GM21515 (cell line): ENCODE data around the gene ABR.
"Not testable (repeated sequence)": the region's sequence is repeated elsewhere in the genome, so short reads cannot be mapped to it uniquely, and the experiment has no call there.

Source experiments
- ATAC-seq: cut with Tn5 transposase; IDR thresholded peaks from one replicate; pipeline ENCODE4 v1.9.1; 2021; ENCODE audit not compliant: unreplicated experiment

Gene ABR

DNA sequence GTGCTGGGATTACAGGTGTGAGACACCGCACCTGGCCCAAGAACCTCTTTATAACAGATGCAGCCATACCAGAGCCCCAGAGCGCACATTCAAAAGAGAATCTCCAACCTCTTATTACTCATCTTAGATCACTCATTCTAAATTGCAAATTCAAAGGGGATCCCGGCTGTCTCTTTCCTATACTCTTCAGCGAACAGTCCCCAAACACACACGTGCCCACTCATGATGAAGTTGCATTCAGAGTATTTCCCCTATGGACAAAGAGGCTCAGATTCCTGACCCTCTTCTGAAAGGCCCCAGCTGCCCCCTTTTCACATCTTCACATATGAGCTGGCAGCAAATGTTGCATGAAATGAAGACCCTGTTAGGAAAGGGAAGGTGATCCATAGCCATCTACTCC lies 22.5 kb upstream of the ABR start:
- ATAC-seq = no peak

DNA sequence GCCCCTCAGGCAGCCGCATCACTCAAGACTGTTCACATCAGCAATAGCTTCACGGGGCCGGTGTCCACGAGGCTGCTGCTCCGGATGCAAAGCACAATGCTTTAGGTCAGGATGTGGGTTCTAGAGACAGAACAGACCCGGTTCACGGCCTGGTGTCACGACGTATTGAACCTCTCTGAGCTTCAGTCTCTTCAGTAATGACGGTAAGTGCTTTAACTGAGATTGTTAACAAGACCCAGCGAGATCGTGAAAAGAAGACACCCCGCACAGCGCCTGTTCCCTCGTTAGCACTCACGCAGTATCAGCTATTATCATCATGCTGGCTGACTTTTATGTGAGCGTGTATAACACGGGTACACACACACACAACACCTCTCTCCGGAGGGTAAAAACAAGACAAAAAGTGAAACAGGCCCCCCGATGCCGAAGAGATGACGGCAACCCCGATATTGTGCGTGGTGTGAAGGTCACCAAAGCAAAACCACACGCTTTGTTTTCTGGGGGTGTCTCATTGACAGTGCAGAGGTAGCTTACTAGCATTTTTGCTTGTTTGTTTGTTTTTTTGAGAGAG lies 21.4 kb upstream of the ABR start:
- no peak for ATAC-seq

DNA sequence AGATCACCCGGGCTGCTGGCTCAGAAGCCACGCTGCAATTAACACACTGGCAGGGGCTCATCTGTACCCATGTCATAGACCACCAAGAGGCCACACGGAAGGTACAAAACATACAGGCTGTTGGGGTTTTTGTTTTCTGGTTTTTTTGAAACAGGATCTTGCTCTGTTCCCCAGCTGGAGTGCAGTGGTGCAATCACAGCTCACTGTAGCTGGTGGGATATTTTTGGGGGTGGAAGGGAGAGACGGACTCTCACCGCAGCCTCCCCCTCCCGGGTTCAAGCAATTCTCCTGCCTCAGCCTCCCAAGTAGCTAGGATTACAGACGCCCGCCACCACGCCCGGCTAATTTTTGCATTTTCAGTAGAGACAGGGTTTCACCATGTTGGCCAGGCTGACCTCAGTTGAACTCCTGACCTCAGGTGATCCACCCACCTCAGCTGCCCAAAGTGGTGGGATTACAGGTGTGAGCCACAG lies 19.5 kb upstream of the ABR start:
- not testable (repeated sequence) for ATAC-seq

DNA sequence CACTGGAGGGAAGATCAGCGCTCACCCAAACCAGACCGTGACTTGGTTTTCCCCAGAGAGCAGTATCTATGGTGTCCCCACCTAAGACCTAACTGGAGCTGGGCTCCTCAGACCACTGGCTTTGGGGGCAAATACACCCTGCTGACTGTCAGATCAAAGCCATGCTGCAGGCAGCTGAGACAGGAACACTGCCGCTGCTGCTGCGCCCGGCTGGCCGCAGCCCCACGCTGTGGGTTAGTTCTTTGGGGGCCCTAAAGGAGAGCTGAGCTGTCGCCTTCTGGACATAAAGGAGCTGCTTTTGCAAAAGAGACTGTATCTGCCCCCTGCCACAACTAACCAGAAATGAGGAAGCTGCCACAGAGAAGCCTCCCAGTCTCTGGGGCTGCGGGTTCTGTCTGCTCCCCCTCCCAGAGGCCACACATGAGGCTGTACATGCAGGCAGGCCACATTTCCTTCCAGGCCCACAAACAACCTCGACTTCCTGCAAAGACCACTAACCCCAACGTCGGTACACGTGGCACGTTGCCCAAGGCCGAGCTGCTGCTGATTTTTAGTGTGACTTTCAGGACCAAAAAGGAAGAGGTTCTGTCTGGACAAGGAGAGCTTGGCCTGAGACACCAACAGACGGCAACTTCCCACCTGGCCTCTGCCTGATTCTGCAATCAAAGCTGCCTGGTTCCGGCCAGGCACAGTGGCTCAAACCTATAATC lies 18.2 kb upstream of the ABR start:
- ATAC-seq = peak; percentile 55

DNA sequence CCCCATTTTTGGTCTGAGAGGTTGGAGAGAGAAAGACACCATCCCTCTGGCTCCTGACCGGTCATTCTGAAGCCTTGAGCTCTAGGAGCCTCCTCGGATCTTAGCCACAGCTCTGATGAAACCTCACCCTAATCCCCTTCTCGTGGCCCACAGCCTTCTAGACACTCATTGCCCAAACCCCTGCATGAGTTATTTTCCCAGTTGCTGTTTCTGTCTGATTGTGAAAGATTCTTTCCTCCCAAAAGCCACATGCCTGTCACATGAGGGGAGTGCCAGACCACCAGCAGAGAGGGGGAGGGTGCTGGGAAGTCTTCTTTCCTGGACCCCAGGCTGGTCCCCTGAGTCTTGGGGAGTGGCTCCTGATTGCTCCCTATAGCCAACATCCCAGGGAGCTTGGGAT lies 17.6 kb upstream of the ABR start:
- ATAC-seq = peak; percentile 3

DNA sequence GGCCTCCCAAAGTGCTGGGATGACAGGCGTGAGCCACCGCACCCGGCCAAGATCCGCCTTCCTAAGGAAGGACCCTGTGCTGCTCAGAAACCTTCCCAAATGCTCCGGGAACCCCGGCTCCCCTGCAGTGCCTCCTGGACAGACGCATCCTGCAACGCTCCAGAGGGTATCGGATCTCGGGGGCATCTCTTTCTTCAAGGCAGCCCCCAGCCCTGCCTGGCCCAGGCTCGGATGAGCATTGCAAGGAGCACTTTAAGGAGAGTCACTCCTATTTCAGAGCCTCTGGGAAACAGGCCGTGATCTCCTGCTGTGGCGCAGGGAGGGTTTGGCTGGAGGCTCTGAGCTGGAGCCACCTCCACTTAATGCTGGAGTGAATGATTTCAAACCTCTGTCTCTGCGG lies 17.2 kb upstream of the ABR start:
- no peak for ATAC-seq

DNA sequence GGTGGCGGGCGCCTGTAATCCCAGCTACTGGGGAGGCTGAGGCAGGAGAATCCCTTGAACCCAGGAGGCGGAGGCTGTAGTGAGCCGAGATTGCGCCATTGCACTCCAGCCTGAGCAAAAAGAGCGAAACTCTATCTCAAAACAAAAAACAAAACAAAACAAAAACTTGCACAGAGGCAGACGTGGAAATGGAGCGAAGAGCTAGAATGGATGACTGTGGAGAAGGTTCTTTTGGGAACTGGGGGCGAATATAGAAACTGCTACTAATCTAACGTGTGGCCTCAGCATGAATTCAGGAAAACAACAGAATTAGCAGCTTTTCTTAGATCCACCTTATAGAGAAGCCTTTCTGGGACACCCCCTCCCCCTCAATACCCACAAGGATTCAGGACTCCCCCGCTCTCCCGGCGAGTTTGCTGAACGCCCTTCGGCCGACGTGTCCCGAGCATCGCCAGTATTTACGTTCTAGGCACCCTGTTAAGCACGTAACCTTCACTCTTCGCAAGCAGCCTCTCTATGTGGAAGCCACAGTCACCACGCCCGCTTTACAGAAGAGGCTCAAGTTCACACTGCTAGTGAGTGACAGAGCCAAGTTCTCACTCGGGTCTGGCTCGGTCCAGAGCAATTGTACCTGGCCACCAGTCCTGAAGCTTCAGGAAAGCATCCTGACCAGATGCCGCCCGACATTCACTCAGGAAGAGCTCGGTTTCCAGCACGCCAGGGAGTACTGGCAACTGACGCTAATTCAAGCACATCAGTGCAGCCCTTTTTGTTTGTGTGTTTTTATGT lies 13.3 kb upstream of the ABR start:
- ATAC-seq = no peak

DNA sequence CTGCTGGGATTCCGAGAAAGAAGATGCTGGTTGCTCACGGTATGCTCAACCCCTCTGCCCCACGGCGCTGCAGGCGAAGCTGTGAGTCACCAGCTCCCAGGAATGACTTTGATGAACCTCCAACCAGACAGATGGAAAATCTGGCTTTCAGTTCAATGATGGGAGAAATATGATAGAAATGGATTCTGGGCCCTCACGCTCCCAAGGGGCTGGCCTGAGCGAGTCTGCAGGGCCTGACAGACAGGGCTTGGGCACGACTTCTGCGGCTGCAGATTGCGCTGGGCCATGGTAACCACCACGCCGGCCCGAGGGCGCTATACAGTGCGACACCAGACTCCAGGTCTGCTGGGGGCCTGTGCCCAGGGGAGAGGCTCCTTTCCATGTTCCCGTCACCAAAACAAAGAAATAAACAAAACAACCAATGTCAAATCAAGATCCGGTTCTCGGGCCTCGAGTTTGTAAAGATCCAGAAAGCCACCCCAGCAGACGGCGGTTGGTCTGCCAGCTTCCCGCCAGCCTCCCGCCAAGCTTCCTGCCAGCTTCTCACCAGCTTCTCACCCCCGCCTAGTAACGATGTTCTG lies 11.1 kb upstream of the ABR start:
- no peak for ATAC-seq

DNA sequence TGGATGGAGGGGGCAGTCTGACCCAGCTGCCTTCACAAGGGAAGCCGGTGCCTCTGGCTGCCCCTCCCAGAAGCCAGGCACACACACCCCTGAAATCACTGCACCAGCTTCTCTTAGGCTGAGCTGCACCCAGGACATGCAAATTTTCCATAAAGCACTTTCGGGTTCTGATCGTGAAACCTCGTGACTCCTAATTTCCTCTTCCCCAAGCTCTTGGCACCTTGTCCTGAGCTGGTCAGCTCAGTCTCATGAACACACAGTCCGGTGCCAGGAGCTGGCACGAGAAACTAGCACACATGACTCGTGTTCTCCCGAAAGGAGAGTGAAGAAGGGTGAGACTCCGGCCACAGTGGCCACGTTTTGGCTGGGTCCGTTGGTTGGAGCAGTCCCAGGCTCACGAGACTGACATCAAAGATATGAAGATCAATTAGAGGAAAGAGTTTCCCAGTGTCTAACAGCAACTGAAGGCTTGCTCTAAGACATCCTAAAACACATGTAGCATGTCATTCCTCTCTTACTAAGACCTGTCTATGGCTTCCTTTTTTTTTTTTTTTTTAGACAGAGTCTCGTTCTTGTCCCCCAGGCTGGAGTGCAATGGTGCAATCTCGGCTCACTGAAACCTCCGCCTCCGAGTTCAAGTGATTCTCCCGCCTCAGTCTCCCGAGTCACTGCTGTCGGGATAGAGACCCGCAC lies 9.2 kb upstream of the ABR start:
- no peak for ATAC-seq

DNA sequence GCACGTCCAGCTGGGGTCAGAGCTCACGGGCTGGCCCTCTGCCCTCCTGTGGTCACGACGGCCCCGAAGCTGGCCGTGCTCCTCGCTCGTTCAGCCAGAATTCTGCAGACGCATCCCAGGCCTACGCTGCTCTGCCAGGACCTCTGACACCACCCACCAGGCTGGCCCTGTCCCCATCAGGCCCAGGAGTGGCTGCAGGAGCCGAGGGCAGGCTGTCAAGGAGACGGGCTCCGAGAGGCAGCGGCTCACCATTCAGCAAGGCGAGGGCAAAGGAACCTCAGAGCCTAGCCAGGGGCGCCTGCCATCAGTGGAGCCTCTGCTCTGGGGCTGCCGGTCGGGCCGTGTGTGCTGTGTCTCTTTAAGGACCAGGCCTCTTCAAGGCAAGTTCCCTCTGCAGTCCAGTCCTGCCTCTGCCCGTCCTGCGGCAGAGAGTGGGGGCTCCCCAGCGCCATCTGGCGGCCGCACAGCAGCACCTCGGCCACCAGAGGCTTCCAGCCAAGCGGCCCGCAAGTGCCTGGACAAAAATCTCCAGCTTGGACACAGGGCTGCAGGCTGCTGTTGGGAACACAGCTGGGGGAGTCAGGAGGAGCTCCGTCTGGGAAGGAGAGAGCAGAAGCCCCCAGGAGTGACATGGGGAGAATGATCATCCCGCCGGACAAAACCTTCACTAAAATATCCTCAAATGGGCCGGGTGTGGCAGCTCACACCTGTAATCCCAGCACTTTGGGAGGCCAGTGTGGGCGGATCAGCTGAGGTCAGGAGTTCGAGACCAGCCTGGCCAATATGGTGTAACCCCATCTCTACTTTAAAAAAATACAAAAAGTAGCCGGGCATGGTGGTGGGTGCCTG lies 7.4 kb upstream of the ABR start:
- ATAC-seq = no peak

DNA sequence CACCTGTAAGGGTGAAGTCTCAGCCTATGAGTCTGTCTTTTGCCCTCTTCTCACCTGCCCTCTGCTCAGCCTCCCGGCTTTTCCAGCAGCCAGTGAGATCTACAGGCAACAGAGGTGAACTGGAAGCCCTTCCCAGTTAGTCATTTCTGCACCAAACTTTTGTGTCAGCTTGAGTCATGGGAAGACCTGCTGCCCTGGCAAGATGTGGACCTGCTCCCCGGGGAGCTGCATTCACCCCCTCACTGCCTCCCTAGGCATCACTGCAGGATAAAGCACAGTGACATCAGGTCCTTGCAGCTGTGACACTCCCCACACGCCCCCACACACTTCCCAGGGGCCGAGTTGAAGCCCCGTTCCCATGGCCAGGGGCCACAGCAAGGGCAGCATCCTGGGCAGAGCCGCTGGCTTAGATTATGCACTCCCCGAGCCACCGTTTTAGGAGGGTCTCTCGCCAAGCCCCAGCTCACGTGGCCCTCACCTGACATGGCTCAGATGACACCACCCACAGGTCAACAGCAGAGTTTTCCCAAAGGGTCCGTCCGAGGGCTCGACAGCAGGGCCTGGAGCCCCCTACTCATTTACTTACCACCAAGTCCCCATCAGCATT lies 6.5 kb upstream of the ABR start:
- no peak for ATAC-seq

DNA sequence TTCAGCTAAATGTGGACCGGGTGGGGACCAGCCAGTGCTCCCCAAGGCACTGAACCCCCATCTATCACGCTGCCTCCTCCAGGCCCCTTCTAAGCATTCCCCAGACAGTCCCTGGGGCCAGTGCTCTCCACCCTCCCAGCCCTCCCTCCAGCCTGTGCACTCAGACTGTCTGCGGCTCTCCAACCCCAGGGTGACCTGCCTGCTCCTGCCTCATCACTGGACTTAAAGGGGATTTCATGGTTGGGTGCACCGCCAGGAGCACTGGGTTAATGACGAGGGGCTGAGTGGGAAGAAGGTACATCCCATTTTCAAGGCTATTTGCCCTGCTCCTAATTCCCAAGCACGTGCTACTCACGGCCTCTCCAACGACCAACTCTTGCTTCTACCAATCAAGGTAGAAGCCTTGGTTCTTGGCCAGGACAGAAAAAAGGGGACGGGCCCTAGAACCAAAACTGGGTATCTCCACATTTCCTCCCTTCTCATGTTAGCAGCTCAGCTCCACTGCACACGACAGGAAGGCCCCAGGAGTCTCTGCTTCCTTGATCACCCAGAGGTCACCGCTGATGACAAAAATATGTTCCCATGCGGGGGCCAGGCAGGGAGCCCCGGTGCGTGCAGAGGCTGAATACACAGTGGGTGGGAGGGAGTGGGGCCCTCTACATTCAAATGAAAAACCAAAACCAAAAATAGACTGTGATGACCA lies 3.5 kb upstream of the ABR start:
- ATAC-seq = peak; percentile 40

DNA sequence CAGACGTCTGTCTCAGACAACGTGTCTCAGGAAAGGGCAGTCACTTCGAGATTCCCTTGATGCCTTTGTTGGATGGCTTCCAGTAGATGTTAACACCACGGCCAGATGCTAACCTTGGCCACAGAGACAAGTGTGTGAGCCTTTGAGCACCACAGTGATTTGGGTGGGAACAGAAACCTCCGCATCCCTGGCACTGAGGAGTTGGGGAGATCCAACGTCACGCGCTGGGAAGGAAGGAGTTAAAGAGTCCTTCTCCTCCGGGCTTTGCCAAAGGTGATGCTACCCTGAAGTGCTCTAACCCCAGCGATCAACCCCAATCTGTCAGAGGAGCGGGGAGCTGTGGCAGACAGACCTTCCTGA lies 3.0 kb upstream of the ABR start:
- no peak for ATAC-seq

DNA sequence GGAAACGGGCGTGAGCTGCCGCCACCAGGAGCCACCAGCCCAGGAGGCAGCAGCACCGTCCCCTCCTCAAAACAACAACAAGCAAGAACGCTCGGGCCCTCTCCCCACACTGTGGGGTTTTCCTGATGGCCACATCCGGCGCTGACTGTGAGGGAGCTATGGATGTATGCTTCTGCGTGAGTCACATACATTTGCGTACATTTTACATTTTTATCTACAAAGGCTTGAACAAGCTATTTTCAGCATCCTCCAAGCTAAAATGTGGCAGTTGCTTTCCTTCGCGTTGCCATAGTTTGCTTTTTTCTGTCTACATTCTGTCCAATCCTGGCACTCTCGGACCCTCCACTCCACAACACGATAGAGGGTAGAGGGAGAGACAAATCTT lies 2.0 kb upstream of the ABR start:
- ATAC-seq = peak; percentile 24

DNA sequence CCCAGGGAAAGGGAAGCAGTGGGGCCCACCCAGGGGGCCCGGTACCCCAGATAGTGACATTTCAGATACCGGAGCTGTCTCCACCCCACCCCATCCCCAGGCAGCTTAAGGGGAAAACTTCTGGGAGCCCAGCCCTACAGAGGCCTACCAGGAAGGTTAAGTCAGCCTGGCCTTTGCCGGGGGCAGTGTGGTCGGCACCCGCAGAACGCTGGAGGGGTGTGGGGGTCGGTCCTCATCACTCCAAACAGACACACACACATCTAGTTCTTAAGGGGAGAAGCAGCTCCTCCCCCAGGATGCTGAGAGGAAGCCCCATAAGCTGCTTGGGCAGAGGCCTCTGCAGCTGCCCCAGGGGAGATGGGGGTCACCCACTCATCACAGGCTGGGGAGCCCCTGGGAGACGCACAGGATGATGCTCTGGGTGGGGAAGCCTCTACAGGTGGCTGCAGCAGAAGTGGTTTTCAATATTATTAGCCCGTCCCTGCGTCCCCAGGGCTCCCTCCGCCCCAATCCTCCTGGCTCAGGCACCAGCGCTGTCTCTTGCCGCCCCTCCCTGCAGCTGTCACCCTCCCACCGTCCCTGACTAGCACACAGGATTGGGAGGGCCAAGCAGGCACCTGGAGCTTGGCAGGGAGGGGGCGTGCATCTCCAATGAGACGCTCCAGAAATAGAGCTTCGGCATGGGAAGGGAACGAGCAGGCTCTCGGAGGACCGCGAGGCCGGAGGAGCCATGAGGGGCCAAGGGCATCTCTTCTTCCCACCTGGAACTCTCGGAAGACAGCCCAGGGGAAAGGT lies 1.4 kb upstream of the ABR start:
- peak; percentile 27 for ATAC-seq

DNA sequence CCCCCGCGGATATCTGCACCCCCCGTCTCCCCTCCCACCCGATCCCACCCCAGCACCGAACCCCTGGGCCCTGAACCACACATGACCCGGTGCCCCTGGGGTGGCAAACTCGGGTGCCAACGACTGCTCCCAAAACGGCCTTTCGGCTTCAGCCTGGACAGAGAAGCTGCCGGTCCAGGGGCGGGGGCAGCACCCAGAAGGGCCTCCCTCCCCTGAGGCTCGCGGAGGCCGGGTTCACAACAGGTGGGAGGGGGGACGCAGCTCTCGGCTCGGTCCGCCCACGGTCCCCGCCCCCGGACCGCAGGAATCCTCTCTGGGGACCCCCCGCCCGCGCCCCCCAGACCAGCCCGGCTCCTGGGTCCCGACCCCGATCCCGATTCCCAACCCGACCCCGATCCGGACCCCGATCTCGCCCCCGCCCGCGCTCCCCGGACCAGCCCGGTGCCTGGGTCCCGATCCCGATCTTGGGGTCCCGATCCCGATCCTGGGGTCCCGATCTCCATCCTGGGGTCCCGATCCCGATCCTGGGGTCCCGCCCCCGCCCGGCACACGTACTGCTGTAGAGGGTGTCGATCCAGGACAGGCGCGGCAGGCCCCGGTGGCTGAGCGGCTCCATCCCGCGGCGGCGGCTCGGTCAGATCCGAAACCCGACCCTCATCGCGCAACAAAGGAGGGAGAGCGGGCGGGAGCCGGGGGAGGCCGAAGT lies 516 bp downstream of the ABR start:
- no peak for ATAC-seq

DNA sequence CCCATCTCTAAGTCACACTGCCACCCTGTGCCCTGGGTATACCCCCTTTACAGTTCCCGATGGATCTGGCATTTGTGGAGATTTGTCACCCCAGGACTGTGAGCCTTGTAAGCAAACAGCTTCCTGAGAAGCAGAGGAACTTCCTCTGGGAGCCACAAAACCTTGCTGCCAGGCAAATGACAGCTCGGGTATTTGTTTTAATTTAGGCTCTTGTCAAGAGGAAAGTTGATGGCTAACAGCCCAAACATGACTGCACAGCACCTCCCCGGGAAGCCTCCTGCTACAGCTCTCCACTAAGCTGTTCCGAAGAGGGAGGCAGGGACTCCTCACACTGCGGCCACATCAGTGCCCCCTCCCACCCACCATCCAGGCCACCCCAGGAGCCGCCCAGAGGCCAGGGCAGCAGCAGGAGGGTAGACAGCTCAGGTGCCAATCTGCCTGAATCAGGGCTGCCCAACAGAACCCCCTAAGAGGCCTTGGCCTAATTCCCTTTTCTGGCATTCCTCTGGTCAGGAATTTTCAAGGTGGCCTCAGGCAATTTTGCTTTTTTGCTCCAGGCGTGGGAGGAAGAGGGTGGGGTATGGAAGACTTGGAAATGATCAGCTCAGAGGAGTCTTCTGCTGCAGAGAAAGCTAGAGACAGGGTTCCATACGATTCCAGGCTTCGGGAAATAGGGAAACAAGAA lies 2.6 kb downstream of the ABR start:
- ATAC-seq = no peak
